Neural cell (in vitro differentiated cells): ENCODE measurements around the gene ITGA2B.

Source experiments
- EP300 ChIP-seq: fragments of 450-650 bp; conservative IDR thresholded peaks from 2 replicates; pipeline ENCODE4 v1.6.1; 2014; ENCODE audit warnings: antibody characterized with exemption, mild to moderate bottlenecking, moderate library complexity; ENCODE audit not compliant: poor library complexity, severe bottlenecking
- EZH2 ChIP-seq: fragments of 200-600, 300-800 bp; shearing (Covaris generic), sonication (generic); IDR thresholded peaks from 2 replicates; pipeline ENCODE4 v1.6.1; 2014; ENCODE audit warnings: antibody characterized with exemption, low read length, borderline replicate concordance, mild to moderate bottlenecking; ENCODE audit not compliant: insufficient read depth, poor library complexity, severe bottlenecking
- MXI1 ChIP-seq: fragments of 450-650 bp; conservative IDR thresholded peaks from 2 replicates; pipeline ENCODE4 v1.6.1; 2014; ENCODE audit warnings: antibody characterized with exemption, mild to moderate bottlenecking; ENCODE audit not compliant: poor library complexity, severe bottlenecking
- POLR2AphosphoS5 ChIP-seq: IDR thresholded peaks from 2 replicates; pipeline ENCODE4 v1.6.1; 2012
- RAD21 ChIP-seq: fragments of 450-650 bp; conservative IDR thresholded peaks from 2 replicates; pipeline ENCODE4 v1.6.1; 2014; ENCODE audit warnings: antibody characterized with exemption, mild to moderate bottlenecking, moderate library complexity
- SMC3 ChIP-seq: fragments of 450-650 bp; conservative IDR thresholded peaks from 2 replicates; pipeline ENCODE4 v1.6.1; 2014; ENCODE audit warnings: antibody characterized with exemption, mild to moderate bottlenecking, moderate library complexity; ENCODE audit not compliant: poor library complexity
- TAF1 ChIP-seq: IDR thresholded peaks from 2 replicates; pipeline ENCODE4 v1.6.1; 2012; ENCODE audit warnings: low read depth
- TF ChIP-seq, protein P1 (sequence below): fragments of 450-650 bp; IDR thresholded peaks from 2 replicates; pipeline ENCODE4 v1.5.1; 2014; ENCODE audit warnings: antibody characterized with exemption, mild to moderate bottlenecking, moderate library complexity; ENCODE audit not compliant: poor library complexity, severe bottlenecking
- TF ChIP-seq, protein P2 (sequence below): IDR thresholded peaks from 2 replicates; pipeline ENCODE4 v1.6.1; 2012; ENCODE audit warnings: borderline replicate concordance

DNA sequence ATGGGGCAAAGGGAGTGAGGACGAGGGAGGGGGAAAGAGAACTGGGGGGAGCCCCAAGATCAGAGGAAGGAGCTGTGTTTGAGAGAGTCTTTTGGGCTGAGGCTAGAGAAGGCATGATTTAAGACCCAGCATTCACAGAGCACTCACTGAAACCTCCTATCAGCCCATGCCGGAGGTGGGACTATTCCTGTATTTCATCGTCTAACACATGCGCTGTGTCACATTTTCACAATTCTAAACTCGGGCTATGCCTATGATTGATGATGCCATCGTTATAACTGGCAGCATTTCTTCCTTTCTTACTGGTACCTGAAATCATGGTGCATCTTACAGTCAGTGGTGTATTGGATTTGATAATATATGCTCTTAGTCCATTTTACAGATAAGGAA is 29.3 kb downstream of the ITGA2B start:
- TF ChIP-seq, protein P1, sequence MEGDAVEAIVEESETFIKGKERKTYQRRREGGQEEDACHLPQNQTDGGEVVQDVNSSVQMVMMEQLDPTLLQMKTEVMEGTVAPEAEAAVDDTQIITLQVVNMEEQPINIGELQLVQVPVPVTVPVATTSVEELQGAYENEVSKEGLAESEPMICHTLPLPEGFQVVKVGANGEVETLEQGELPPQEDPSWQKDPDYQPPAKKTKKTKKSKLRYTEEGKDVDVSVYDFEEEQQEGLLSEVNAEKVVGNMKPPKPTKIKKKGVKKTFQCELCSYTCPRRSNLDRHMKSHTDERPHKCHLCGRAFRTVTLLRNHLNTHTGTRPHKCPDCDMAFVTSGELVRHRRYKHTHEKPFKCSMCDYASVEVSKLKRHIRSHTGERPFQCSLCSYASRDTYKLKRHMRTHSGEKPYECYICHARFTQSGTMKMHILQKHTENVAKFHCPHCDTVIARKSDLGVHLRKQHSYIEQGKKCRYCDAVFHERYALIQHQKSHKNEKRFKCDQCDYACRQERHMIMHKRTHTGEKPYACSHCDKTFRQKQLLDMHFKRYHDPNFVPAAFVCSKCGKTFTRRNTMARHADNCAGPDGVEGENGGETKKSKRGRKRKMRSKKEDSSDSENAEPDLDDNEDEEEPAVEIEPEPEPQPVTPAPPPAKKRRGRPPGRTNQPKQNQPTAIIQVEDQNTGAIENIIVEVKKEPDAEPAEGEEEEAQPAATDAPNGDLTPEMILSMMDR = no peak
- TF ChIP-seq SMC3 = no peak
- no peak for TF ChIP-seq EP300
- no peak for TF ChIP-seq TAF1
- TF ChIP-seq POLR2AphosphoS5 = no peak
- no peak for TF ChIP-seq EZH2
- TF ChIP-seq, protein P2, sequence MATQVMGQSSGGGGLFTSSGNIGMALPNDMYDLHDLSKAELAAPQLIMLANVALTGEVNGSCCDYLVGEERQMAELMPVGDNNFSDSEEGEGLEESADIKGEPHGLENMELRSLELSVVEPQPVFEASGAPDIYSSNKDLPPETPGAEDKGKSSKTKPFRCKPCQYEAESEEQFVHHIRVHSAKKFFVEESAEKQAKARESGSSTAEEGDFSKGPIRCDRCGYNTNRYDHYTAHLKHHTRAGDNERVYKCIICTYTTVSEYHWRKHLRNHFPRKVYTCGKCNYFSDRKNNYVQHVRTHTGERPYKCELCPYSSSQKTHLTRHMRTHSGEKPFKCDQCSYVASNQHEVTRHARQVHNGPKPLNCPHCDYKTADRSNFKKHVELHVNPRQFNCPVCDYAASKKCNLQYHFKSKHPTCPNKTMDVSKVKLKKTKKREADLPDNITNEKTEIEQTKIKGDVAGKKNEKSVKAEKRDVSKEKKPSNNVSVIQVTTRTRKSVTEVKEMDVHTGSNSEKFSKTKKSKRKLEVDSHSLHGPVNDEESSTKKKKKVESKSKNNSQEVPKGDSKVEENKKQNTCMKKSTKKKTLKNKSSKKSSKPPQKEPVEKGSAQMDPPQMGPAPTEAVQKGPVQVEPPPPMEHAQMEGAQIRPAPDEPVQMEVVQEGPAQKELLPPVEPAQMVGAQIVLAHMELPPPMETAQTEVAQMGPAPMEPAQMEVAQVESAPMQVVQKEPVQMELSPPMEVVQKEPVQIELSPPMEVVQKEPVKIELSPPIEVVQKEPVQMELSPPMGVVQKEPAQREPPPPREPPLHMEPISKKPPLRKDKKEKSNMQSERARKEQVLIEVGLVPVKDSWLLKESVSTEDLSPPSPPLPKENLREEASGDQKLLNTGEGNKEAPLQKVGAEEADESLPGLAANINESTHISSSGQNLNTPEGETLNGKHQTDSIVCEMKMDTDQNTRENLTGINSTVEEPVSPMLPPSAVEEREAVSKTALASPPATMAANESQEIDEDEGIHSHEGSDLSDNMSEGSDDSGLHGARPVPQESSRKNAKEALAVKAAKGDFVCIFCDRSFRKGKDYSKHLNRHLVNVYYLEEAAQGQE = no peak
- no peak for TF ChIP-seq MXI1
- TF ChIP-seq RAD21 = no peak
